NCI-H2107 treated with DMSO at 0.1 percent for 48 hours (cell line): Measurements from ENCODE around the gene HIVEP3.
"Not testable (repeated sequence)": the region's sequence is repeated elsewhere in the genome, so short reads cannot be mapped to it uniquely, and the experiment has no call there.

Experiments used
- DNase-seq: peaks from one replicate; lab custom pipeline; 2025; ENCODE audit not compliant: unreplicated experiment; lab: John Stamatoyannopoulos, UW

HIVEP3 gene

GRCh38 chr1:41695118-41695745 lies 223.5 kb downstream of the HIVEP3 start:
- peak; percentile 53 for DNase-seq

- not testable (repeated sequence) for DNase-seq
These were observed 226.8 kb downstream of the HIVEP3 start for GRCh38 chr1:41691966-41692365.

GRCh38 chr1:41691424-41691823 lies 227.3 kb downstream of the HIVEP3 start:
- DNase-seq: no peak

- no peak for DNase-seq
These were observed 228.4 kb downstream of the HIVEP3 start for GRCh38 chr1:41690331-41690730.

GRCh38 chr1:41689558-41689981 lies 229.2 kb downstream of the HIVEP3 start:
- no peak for DNase-seq

- DNase-seq: peak; percentile 72
These were observed 229.6 kb downstream of the HIVEP3 start for GRCh38 chr1:41689139-41689538.

- DNase-seq: no peak
These were observed 231.7 kb downstream of the HIVEP3 start for GRCh38 chr1:41687007-41687406.

GRCh38 chr1:41683681-41684500 lies 234.8 kb downstream of the HIVEP3 start:
- DNase-seq: no peak

GRCh38 chr1:41682845-41683625 lies 235.7 kb downstream of the HIVEP3 start:
- DNase-seq: no peak

GRCh38 chr1:41682149-41682548 lies 236.6 kb downstream of the HIVEP3 start:
- DNase-seq: no peak

GRCh38 chr1:41681331-41682098 lies 237.2 kb downstream of the HIVEP3 start:
- peak; percentile 33 for DNase-seq

GRCh38 chr1:41679994-41680393 lies 238.7 kb downstream of the HIVEP3 start:
- DNase-seq: no peak

GRCh38 chr1:41679531-41679930 lies 239.2 kb downstream of the HIVEP3 start:
- DNase-seq: no peak

- no peak for DNase-seq
These were observed 240.4 kb downstream of the HIVEP3 start for GRCh38 chr1:41678111-41678878.

- no peak for DNase-seq
These were observed 241.1 kb downstream of the HIVEP3 start for GRCh38 chr1:41677620-41678019.

- DNase-seq: no peak
These were observed 243.3 kb downstream of the HIVEP3 start for GRCh38 chr1:41675401-41675800.

- no peak for DNase-seq
These were observed 244.2 kb downstream of the HIVEP3 start for GRCh38 chr1:41674522-41674921.

- no peak for DNase-seq
These were observed 244.9 kb downstream of the HIVEP3 start for GRCh38 chr1:41673806-41674205.

- no peak for DNase-seq
These were observed 245.3 kb downstream of the HIVEP3 start for GRCh38 chr1:41673378-41673777.
